Mesothelial cell of epicardium (in vitro differentiated cells): Measurements from ENCODE around the gene IRF7. TPM values are rescaled to one million over a fixed set of nuclear protein-coding genes. Genes with fewer than 3 reads are reported as not detected.

Source experiments
- DNase-seq, 2 experiments: peaks; one replicate each; pipeline ENCODE4 v3.0.0; 2021; ENCODE audit warnings: low spot score in 2 of 2; ENCODE audit not compliant: unreplicated experiment in 2 of 2
- H3K27ac Mint-ChIP-seq: 2 replicates; pipeline ENCODE4 v1.8.0; 2021; ENCODE audit warnings: mixed read lengths
- H3K27me3 Mint-ChIP-seq: 2 replicates; pipeline ENCODE4 v1.8.0; 2021; ENCODE audit warnings: low read depth, mixed read lengths
- H3K36me3 Mint-ChIP-seq: 2 replicates; pipeline ENCODE4 v1.8.0; 2021; ENCODE audit warnings: mixed read lengths
- H3K4me1 Mint-ChIP-seq: 2 replicates; pipeline ENCODE4 v1.8.0; 2021; ENCODE audit warnings: mixed read lengths
- H3K4me3 Mint-ChIP-seq: 2 replicates; pipeline ENCODE4 v1.8.0; 2021; ENCODE audit warnings: mild to moderate bottlenecking, moderate library complexity, mixed read lengths
- H3K9me3 Mint-ChIP-seq: 2 replicates; pipeline ENCODE4 v1.8.0; 2021; ENCODE audit warnings: mixed read lengths
- CTCF ChIP-seq: fragments of 200-600 bp; sonication (generic); IDR thresholded peaks from one replicate; pipeline ENCODE4 v1.5.0; 2021; ENCODE audit warnings: antibody characterized with exemption; ENCODE audit not compliant: unreplicated experiment
- total RNA-seq: library from RNA; stranded (reverse); gene quantifications from 3 replicates; pipeline ENCODE4 v1.2.1, GENCODE V29; 2021

Gene IRF7
- total RNA-seq, 1 donor from 2014 or later: 21.9 TPM

DNA sequence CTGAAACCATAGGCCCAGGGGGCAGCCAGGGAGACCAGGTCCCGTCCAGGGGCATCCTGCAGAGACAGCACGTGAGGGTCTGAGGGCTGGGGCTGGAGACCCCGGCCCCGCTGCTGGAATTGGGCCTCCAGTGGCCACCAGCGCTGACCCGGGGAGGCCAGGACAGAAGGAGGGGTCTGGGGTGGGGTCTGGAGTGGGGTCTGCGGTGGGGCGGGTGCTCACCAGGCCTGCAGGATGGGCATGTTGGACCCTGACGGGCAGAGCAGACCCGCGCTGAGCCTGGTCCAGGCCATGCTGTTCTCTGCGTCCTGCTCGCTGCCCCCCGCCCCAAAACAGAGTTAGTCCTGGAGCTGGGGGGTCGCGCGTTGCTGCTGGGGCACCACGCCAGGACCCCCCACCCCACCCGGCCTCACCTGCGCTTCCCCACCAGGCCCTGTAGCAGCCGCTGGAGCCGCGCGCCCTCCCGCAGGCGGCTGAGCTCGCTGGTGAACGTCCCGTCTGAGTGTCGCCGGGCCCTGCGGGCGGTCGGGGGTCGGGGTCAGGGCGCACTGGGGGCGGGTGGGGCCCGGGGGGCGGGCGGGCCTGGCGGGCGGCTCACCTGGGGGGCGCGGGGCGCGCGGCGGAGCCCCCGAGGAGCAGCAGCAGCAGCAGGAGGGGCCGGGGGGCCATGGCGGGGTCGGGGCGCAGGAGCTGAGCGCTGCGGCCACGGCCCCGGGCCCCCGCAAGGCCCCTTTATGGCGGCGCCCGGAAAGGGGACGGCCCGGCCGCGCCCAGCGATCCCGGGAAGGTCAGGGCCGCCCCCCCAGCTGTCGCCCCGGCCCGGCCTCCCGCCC is 10.9 kb upstream of the IRF7 start, which contains the start of gene SCT:
Gene SCT, minus strand, starts transcription at position 707 of the 833 bp plus-strand sequence. Its CDS starts 38 bp downstream, at position 669.
- no peak for TF ChIP-seq CTCF
- Mint-ChIP-seq H3K27me3 (peaks cover 22% of the 10 kb centered on the region), H3K9me3 (no peaks in the 10 kb centered on the region), H3K36me3 (peaks cover 9% of the 10 kb centered on the region), H3K4me3 (peak within 1 kb of the TSS; percentile 38), H3K4me1 (peaks cover 4% of the 10 kb centered on the region), H3K27ac (no peak within 1 kb of the TSS)
- DNase-seq: peak in 1 of 2 experiments; percentile 16

GRCh38 chr11:625636-626268 is 10.0 kb upstream of the IRF7 start:
- Mint-ChIP-seq H3K27me3 (peaks cover 22% of the 10 kb centered on the region), H3K36me3 (peaks cover 9% of the 10 kb centered on the region), H3K4me3 (no peak overlapping the region), H3K9me3 (no peaks in the 10 kb centered on the region), H3K4me1 (peaks cover 4% of the 10 kb centered on the region), H3K27ac (no peak overlapping the region)
- TF ChIP-seq CTCF: no peak
- DNase-seq: no peak

DNA sequence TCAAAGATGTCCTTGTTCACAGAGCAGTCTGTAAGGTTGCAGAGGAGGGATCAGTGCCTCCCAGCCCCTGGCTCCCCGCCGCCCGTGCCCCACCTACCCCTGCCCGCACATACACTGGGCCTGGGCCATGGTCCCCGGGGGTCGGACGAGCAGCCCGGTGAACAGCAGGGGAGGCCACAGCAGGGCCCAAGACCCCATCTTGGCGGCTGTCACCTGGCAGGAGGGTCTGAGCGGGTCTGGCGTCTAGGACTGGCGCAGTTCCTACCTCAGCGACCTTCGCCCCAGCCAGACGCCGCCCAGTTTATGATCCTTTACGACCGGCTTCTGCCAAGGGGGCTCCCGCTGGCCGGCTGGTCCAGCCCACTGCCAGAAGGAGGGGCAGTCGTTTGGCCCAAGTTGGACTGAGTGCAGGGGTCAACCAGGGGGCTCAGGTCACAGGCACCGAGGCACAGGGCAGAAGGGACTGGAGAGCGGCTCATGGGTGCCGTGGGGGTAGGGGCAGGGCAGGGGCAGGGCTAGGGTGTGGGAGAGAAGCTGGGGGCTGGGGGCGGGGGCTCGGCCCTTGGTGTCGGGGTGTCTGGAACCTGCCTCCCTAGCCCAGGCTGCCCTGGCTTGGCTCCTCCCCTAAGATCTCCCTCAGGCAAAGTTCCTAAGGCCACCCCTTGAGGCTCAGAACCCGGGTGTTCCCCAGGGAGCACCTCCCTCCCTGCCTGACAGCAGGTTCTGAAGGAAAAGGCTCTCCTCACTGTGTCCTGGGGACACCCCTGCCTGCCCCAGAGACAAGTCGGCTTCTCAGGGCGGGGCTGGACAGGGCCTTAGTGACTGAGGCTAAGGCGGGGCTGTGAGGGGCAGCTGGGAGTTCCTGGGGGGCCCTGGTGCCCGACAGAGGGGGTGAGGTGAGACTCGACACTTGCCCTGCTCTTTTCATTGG is 9.2 kb upstream of the IRF7 start, which contains the start of gene CDHR5:
Gene CDHR5, minus strand, starts transcription at position 251 of the 931 bp plus-strand sequence. Its CDS starts 53 bp downstream, at position 198.
- no peak for TF ChIP-seq CTCF
- peaks cover 9% of the 10 kb centered on the region for H3K36me3 Mint-ChIP-seq
- H3K27me3 Mint-ChIP-seq: peaks cover 22% of the 10 kb centered on the region
- H3K4me3 Mint-ChIP-seq: no peak within 1 kb of the TSS
- H3K9me3 Mint-ChIP-seq: no peaks in the 10 kb centered on the region
- no peak for DNase-seq
- H3K4me1 Mint-ChIP-seq: peaks cover 4% of the 10 kb centered on the region
- H3K27ac Mint-ChIP-seq: no peak within 1 kb of the TSS

- no peak for TF ChIP-seq CTCF
- Mint-ChIP-seq H3K27me3 (peaks cover 18% of the 10 kb centered on the region), H3K9me3 (no peaks in the 10 kb centered on the region), H3K27ac (no peak overlapping the region), H3K4me1 (peaks cover 4% of the 10 kb centered on the region), H3K36me3 (peaks cover 9% of the 10 kb centered on the region), H3K4me3 (no peak overlapping the region)
- no peak for DNase-seq
Observed at GRCh38 chr11:623999-624704, 8.4 kb upstream of the IRF7 start.
